Fibroblast of lung (primary cell): ENCODE data around the gene KLK5.

Experiments used
- EZH2 ChIP-seq: IDR thresholded peaks from 2 replicates; pipeline ENCODE4 v1.5.1; 2012; ENCODE audit warnings: low read length, control low read depth, mild to moderate bottlenecking; ENCODE audit errors: missing control alignments
- TF ChIP-seq, protein P1 (sequence below), 2 donors: IDR thresholded peaks in 1 of 2; conservative IDR thresholded peaks in 1 of 2; 1 replicate in 1 of 2; 2 replicates in 1 of 2; pipeline ENCODE4 v1.5.1; 2011 to 2012; ENCODE audit warnings: low read length in 2 of 2, control low read depth in 1 of 2, inconsistent platforms in 1 of 2, low read depth in 1 of 2, mild to moderate bottlenecking in 1 of 2

DNA sequence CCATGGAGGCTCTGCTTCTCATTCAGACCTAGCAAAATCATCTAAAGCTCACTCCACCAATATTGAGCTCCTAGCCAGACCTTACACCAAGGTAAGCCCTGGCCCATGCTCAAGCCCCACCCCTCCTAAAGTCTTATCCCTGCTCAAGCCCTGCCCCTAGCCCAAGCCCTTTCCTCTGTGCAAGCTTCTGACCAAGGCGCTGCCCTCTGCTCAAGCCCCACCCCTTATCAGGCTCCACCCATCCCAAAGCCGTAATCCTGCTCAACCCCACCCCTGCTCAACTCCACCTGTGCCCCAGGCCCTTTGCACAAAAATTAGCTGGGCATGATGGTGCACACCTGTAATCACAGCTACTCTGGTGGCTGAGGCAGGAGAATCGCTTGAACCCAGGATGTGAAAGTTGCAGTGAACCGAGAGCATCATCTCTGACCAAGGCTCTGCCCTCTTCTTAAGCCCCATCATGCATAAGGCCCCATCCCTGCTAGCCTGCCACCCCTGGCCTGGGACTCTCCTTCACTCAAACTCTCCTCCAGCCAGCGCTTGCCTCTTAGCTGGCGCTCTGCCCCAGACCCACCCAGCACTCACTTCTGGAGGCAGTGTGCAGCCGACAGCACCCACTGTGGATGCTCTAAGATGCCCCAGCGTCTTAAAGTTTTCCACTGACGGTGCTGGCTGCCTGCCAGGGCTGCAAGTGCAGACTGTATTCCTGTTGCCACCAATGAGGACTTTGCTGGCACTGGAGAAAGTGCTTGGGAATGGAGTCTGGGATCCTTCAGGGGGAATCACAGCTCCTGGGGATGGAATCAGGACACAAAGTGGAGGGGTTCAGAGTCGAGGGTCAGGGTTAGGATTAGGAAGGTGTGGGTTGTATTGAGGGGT is 58.1 kb downstream of the KLK5 start:
- TF ChIP-seq, protein P1, sequence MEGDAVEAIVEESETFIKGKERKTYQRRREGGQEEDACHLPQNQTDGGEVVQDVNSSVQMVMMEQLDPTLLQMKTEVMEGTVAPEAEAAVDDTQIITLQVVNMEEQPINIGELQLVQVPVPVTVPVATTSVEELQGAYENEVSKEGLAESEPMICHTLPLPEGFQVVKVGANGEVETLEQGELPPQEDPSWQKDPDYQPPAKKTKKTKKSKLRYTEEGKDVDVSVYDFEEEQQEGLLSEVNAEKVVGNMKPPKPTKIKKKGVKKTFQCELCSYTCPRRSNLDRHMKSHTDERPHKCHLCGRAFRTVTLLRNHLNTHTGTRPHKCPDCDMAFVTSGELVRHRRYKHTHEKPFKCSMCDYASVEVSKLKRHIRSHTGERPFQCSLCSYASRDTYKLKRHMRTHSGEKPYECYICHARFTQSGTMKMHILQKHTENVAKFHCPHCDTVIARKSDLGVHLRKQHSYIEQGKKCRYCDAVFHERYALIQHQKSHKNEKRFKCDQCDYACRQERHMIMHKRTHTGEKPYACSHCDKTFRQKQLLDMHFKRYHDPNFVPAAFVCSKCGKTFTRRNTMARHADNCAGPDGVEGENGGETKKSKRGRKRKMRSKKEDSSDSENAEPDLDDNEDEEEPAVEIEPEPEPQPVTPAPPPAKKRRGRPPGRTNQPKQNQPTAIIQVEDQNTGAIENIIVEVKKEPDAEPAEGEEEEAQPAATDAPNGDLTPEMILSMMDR (conservative IDR thresholded peaks at IDR 0.05 in 1 of 2, IDR thresholded peaks at IDR 0.05 in 1 of 2; ENCODE audit: low read depth in 1 of 2, low read length in 2 of 2) = no peak
- TF ChIP-seq EZH2 = no peak
